ENCODE measurements around the gene HOXA7.

The HOXA7 gene

GRCh38 chr7:27115221-27116026 lies 41.1 kb downstream of the HOXA7 start:
- H3K9me2 ChIP-seq (replicated peaks; ENCODE audit: control insufficient read depth, low read length): no peaks in the 10 kb centered on the region
- no peaks in the 10 kb centered on the region for H3F3A ChIP-seq (ENCODE audit: control insufficient read depth, insufficient read depth)
- no peaks in the 10 kb centered on the region for H3K36me3 ChIP-seq (ENCODE audit: control insufficient read depth, low read length)
- H3K27ac ChIP-seq (ENCODE audit: low read depth, low read length): no peak overlapping the region
- H4K20me1 ChIP-seq (ENCODE audit: control insufficient read depth, insufficient read depth, low read depth, low read length): no peaks in the 10 kb centered on the region
- no peaks in the 10 kb centered on the region for H3K79me2 ChIP-seq (ENCODE audit: control insufficient read depth, low read length)
- no peak overlapping the region for H3K4me2 ChIP-seq (ENCODE audit: low read length)
- no peak for TF ChIP-seq CTCF (IDR thresholded peaks at IDR 0.05; ENCODE audit: low read depth, low read length, poor library complexity, severe bottlenecking)
- no peak for TF ChIP-seq EZH2phosphoT487 (IDR thresholded peaks at IDR 0.05; ENCODE audit: borderline replicate concordance, low read length)
- no peaks in the 10 kb centered on the region for H3K4me1 ChIP-seq (ENCODE audit: control insufficient read depth, low read length)
- no peak overlapping the region for H3K4me3 ChIP-seq (ENCODE audit: low read length)
- no peaks in the 10 kb centered on the region for H3K9me3 ChIP-seq (ENCODE audit: control insufficient read depth, insufficient read depth, low read length)
- no peaks in the 10 kb centered on the region for H3K27me3 ChIP-seq (ENCODE audit: control insufficient read depth, low read length)

DNA sequence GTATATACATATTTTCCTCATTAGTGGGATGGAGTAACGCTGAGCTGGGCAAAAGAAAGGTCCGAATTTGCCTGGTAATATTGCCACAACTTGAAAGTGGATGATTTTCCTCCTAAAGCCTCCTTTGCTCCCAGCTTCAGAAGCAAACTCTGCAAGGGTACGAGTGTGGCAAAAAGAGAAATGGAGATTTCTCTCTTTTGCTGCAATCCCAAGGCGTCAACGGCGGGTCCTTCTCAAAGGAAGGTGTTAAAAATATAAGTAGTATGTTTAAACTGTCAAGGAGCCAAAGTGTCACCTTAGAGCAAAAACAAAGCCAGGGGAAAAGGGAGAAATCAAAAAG lies 41.6 kb downstream of the HOXA7 start:
- Histone ChIP-seq H3K4me3 (ENCODE audit: low read length) (no peak overlapping the region), H3F3A (ENCODE audit: control insufficient read depth, insufficient read depth) (no peaks in the 10 kb centered on the region), H3K27ac (ENCODE audit: low read depth, low read length) (no peak overlapping the region), H4K20me1 (ENCODE audit: control insufficient read depth, insufficient read depth, low read depth, low read length) (no peaks in the 10 kb centered on the region), H3K9me2 (replicated peaks; ENCODE audit: control insufficient read depth, low read length) (no peaks in the 10 kb centered on the region), H3K4me1 (ENCODE audit: control insufficient read depth, low read length) (no peaks in the 10 kb centered on the region), H3K36me3 (ENCODE audit: control insufficient read depth, low read length) (no peaks in the 10 kb centered on the region), H3K9me3 (ENCODE audit: control insufficient read depth, insufficient read depth, low read length) (no peaks in the 10 kb centered on the region), H3K4me2 (ENCODE audit: low read length) (no peak overlapping the region), H3K27me3 (ENCODE audit: control insufficient read depth, low read length) (no peaks in the 10 kb centered on the region), H3K79me2 (ENCODE audit: control insufficient read depth, low read length) (no peaks in the 10 kb centered on the region)
- TF ChIP-seq EZH2phosphoT487 (IDR thresholded peaks at IDR 0.05; ENCODE audit: borderline replicate concordance, low read length) (no peak), CTCF (IDR thresholded peaks at IDR 0.05; ENCODE audit: low read depth, low read length, poor library complexity, severe bottlenecking) (no peak)

GRCh38 chr7:27113991-27114769 lies 42.3 kb downstream of the HOXA7 start:
- no peak overlapping the region for H3K27ac ChIP-seq (ENCODE audit: low read depth, low read length)
- no peaks in the 10 kb centered on the region for H3F3A ChIP-seq (ENCODE audit: control insufficient read depth, insufficient read depth)
- no peak overlapping the region for H3K4me2 ChIP-seq (ENCODE audit: low read length)
- H4K20me1 ChIP-seq (ENCODE audit: control insufficient read depth, insufficient read depth, low read depth, low read length): no peaks in the 10 kb centered on the region
- H3K27me3 ChIP-seq (ENCODE audit: control insufficient read depth, low read length): no peaks in the 10 kb centered on the region
- H3K9me3 ChIP-seq (ENCODE audit: control insufficient read depth, insufficient read depth, low read length): no peaks in the 10 kb centered on the region
- no peaks in the 10 kb centered on the region for H3K4me1 ChIP-seq (ENCODE audit: control insufficient read depth, low read length)
- H3K9me2 ChIP-seq (replicated peaks; ENCODE audit: control insufficient read depth, low read length): no peaks in the 10 kb centered on the region
- no peaks in the 10 kb centered on the region for H3K36me3 ChIP-seq (ENCODE audit: control insufficient read depth, low read length)
- H3K79me2 ChIP-seq (ENCODE audit: control insufficient read depth, low read length): no peaks in the 10 kb centered on the region
- no peak overlapping the region for H3K4me3 ChIP-seq (ENCODE audit: low read length)
- no peak for TF ChIP-seq CTCF (IDR thresholded peaks at IDR 0.05; ENCODE audit: low read depth, low read length, poor library complexity, severe bottlenecking)
- no peak for TF ChIP-seq EZH2phosphoT487 (IDR thresholded peaks at IDR 0.05; ENCODE audit: borderline replicate concordance, low read length)
